AG09319 (cell line): ENCODE results near the gene PPM1A.

Experiments
- DNase-seq: peaks from one replicate; pipeline ENCODE4 v3.0.0-alpha.2; 2010; ENCODE audit warnings: low read depth; ENCODE audit errors: extremely low read depth
- TF ChIP-seq, protein P1 (sequence below): IDR thresholded peaks from 2 replicates; pipeline ENCODE4 v1.5.1; 2011; ENCODE audit warnings: low read depth, mild to moderate bottlenecking, inconsistent platforms, low read length, moderate library complexity

Gene PPM1A

DNA sequence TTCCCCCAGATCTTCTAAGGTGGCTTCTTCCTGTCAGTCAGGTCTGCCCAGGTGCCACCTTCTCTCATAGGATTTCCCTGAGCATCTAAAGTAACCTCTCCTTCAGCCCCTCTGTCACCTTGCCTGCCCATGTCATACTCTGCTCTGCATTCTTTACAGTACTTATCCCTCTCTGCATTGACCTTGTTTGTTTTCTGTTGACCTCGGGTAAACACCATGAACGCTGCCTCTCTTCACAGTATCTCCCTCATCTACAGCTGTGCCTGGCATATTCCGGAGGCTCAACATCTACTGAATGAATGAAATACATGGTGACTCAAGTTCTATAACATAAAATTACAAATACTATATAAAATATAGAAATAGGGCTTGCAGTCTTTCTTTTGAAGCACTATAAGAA is 10.1 kb upstream of the PPM1A start:
- TF ChIP-seq, protein P1, sequence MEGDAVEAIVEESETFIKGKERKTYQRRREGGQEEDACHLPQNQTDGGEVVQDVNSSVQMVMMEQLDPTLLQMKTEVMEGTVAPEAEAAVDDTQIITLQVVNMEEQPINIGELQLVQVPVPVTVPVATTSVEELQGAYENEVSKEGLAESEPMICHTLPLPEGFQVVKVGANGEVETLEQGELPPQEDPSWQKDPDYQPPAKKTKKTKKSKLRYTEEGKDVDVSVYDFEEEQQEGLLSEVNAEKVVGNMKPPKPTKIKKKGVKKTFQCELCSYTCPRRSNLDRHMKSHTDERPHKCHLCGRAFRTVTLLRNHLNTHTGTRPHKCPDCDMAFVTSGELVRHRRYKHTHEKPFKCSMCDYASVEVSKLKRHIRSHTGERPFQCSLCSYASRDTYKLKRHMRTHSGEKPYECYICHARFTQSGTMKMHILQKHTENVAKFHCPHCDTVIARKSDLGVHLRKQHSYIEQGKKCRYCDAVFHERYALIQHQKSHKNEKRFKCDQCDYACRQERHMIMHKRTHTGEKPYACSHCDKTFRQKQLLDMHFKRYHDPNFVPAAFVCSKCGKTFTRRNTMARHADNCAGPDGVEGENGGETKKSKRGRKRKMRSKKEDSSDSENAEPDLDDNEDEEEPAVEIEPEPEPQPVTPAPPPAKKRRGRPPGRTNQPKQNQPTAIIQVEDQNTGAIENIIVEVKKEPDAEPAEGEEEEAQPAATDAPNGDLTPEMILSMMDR = no peak
- no peak for DNase-seq

DNA sequence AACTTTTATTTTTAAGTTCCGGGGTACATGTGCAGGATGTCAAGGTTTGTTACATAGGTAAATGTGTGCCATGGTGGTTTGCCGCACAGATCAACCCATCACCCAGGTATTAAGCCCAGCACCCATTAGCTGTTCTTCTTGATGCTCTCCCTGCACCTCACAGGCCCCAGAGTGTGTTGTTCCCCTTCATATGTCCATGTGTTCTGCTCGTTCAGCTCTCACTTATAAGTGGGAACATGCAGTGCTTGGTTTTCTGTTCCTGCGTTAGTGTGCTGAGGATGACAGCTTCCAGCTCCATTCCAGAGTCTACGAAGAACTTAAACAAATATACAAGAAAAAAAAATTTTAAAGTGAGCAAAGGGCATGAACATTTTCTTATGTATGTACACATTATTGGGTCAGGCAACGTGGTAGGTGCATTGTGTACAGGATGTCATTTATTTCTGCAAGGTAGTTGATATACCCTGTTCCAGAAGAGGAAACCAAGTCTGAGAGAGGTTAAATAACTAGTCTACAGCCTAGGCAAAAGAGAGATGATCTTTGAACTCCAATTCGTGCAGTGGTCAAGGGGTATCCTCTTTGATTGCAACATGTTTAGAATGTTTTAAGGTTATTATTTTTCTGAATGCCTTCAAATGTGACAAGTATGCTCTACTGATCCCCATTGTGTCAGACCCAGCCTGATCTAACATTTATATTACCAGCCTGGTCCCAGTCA is 8.7 kb upstream of the PPM1A start:
- TF ChIP-seq, protein P1 = no peak

DNA sequence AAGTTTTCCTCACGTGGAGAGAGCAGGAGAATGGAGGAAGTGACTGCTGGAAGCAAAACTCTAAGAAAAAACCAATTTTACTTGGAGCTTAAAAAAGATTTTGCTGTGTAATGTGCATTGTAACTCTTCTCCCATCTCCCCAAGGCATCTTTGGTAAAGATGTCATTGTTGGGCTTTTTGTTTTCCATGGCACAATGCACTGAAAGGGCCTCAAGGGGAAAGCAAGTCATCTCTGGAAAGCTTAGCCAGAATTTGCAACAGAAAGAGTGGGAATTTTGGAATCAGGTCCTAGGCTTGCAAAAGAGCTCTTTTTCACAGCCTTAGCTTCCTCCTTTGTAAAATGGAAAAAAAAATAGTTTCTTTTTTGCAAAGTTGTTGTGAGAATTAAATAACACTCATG is 7.9 kb upstream of the PPM1A start:
- no peak for DNase-seq

More for the DNA sequence above, 8.7 kb upstream of the PPM1A start:
- DNase-seq = no peak

DNA sequence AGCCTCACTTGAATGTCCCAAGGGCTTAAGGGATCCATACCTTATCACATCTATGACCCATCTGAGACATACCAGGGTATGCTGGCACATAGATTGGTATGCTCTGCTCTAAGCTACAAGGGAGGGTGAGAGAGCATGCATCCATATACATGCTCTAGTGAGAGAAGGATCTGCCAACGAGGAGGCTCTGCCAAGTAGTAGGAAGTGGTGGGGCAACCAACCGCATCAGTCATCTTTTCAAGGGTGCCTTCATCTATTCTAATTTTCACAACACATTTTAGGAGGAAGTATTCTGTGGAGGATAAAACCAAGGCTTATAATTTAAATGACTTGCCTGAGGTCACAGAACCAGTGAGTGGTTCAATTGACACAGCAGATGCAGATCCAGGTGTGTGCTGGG is 6.6 kb upstream of the PPM1A start:
- TF ChIP-seq, protein P1 = no peak
- no peak for DNase-seq

More for the DNA sequence above, 7.9 kb upstream of the PPM1A start:
- TF ChIP-seq, protein P1 = no peak

DNA sequence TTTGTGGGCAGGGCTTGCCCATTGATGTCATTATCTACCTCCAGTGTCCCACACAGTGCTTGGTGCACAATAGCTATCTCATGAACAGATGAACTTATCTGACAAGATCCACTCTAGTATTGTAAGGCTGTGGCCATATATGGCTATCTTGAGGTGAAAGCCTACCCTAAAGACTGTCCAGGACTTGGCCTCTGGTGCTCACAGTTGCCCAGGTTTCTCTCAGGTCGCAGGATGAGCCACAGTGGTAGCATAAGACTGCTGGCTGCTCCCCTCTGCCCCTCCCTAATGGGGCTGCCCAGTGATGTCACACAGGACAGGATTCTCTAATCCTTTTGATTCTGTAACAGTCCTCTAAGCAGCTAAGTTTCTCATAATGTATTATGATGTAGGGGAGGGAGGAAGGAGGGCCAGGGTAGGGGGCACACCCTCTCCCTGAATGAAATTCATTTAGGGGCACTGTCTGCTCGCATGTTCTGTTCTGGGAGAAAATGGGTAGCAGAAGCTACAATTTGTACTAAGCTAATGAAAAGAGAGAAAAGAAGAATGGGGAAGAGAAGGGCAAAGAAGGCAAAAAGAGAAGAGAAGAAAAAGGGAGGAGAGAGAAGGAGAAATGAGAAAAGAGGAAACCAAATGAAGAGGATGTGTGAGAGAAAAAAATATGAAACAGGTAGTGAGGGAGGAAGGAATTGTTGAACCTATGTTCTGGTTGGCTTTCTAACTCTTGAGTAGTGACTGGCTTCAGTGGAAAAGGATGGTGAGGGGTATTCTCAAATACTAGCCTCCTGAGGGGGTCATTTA is 3.4 kb upstream of the PPM1A start:
- no peak for DNase-seq
- TF ChIP-seq, protein P1 = no peak

DNA sequence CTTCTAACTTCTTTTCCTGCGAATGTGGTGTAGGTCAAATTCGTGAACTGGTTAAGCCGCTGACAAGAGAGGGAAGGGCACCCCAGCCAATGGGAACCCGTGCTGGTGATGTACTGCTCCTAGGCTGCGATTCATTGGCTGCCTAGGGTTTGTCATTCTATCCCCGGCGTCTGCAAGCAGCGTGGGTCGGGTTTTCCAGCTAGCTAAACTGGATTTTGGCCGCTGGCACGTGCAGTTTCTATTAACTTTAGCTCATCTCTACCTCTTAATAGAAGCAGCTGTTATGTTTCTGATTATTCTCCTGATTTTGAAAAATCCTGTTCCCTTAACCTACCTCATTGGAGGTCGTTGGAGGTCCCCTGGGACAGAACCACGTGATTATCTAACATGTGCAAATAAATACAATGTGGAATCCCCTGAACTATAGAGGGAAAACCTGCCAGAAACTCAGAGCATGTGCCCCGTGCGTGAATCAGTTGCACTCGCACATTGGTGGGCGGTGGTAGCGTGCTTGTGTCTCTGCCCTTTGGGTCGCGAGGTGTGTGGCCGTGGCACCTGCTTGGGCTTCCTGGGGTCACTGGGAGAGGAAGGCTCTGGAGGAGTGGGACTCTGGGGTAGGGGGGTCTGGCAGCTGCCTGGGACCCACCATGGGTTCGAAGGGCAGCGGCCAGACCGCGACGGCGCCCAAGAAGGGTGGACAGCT is 876 bp upstream of the PPM1A start:
- peak; percentile 81 for DNase-seq
- TF ChIP-seq, protein P1 = no peak
